Loucy (cell line): Measurements from ENCODE around the gene STAP2.

Experiments
- EZH2phosphoT487 ChIP-seq: fragments of 200-600 bp; IDR thresholded peaks from 2 replicates; pipeline ENCODE4 v1.6.1; 2018; ENCODE audit warnings: antibody characterized with exemption, mild to moderate bottlenecking, moderate library complexity, borderline replicate concordance
- TF ChIP-seq, protein P1 (sequence below): fragments of 200-600 bp; sonication (generic); conservative IDR thresholded peaks from 2 replicates; pipeline ENCODE4 v1.5.1; 2014; ENCODE audit warnings: mild to moderate bottlenecking, antibody characterized with exemption, low read length

DNA sequence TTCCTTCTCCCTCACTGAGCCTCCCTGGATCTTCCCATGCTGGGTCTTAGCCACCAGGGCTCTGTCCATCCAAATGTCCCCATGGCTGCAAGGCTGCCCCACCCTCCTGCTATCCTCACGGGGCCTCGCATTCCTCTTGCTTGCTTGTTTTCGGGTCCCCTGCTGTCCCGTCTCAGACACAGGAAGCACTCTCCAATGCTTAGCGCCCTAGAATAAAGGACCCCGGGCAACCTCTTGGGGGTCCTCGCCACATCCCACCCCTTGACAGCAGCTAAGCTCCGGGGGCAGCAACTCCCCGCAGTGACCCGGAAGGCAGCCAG is 38.0 kb upstream of the STAP2 start:
- TF ChIP-seq, protein P1, sequence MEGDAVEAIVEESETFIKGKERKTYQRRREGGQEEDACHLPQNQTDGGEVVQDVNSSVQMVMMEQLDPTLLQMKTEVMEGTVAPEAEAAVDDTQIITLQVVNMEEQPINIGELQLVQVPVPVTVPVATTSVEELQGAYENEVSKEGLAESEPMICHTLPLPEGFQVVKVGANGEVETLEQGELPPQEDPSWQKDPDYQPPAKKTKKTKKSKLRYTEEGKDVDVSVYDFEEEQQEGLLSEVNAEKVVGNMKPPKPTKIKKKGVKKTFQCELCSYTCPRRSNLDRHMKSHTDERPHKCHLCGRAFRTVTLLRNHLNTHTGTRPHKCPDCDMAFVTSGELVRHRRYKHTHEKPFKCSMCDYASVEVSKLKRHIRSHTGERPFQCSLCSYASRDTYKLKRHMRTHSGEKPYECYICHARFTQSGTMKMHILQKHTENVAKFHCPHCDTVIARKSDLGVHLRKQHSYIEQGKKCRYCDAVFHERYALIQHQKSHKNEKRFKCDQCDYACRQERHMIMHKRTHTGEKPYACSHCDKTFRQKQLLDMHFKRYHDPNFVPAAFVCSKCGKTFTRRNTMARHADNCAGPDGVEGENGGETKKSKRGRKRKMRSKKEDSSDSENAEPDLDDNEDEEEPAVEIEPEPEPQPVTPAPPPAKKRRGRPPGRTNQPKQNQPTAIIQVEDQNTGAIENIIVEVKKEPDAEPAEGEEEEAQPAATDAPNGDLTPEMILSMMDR: no peak
- TF ChIP-seq EZH2phosphoT487: no peak
